PC-9 (cell line): Measurements from ENCODE around the gene XBP1.

Experiments used
- EZH2 ChIP-seq: fragments of 200-600 bp; sonication (generic); IDR thresholded peaks from 2 replicates; pipeline ENCODE4 v1.8.0; 2017; ENCODE audit warnings: antibody characterized with exemption, low read depth
- TF ChIP-seq, protein P1 (sequence below): fragments of 200-600 bp; sonication (generic); conservative IDR thresholded peaks from 2 replicates; pipeline ENCODE4 v1.6.1; 2017; ENCODE audit warnings: mixed run types, antibody characterized with exemption, mild to moderate bottlenecking, moderate library complexity

DNA sequence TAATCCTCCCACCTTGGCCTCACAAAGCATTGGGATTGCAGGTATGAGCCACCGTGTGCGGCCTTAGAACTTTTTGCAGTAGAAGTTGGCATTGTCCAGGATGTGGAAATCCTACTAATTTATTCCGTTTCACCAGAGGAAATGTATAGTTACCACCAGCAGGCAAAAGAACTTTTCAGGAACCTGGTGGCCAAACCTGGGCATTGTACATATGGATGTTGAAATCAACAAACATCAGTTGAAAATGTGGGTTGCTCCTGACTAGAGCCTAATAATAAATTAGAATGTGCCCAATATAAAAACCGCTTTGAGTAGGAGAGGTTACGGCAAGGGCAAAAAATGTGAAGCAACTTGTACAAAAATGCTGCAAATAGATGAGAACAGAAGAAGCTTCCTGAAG is 40.7 kb upstream of the XBP1 start:
- TF ChIP-seq, protein P1, sequence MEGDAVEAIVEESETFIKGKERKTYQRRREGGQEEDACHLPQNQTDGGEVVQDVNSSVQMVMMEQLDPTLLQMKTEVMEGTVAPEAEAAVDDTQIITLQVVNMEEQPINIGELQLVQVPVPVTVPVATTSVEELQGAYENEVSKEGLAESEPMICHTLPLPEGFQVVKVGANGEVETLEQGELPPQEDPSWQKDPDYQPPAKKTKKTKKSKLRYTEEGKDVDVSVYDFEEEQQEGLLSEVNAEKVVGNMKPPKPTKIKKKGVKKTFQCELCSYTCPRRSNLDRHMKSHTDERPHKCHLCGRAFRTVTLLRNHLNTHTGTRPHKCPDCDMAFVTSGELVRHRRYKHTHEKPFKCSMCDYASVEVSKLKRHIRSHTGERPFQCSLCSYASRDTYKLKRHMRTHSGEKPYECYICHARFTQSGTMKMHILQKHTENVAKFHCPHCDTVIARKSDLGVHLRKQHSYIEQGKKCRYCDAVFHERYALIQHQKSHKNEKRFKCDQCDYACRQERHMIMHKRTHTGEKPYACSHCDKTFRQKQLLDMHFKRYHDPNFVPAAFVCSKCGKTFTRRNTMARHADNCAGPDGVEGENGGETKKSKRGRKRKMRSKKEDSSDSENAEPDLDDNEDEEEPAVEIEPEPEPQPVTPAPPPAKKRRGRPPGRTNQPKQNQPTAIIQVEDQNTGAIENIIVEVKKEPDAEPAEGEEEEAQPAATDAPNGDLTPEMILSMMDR, result no peak
- TF ChIP-seq EZH2, result no peak
